Skeletal muscle satellite cell (primary cell): ENCODE results near the gene KCNE4. TPM values are rescaled to one million over a fixed set of nuclear protein-coding genes. Genes with fewer than 3 reads are reported as not detected.

Experiments used
- H3K27me3 ChIP-seq: 2 replicates; pipeline ENCODE4 v1.7.0; 2013; ENCODE audit warnings: low read length; ENCODE audit not compliant: control insufficient read depth, insufficient read depth
- H3K36me3 ChIP-seq: 2 replicates; pipeline ENCODE4 v1.7.0; 2013; ENCODE audit warnings: mild to moderate bottlenecking, control low read depth, low read length; ENCODE audit not compliant: insufficient read depth
- H3K4me1 ChIP-seq: 2 replicates; pipeline ENCODE4 v1.7.0; 2013; ENCODE audit warnings: low read length; ENCODE audit not compliant: control insufficient read depth, insufficient read depth
- H3K4me2 ChIP-seq: 2 replicates; pipeline ENCODE4 v1.7.0; 2013; ENCODE audit warnings: mild to moderate bottlenecking, low read length
- H3K4me3 ChIP-seq: 2 replicates; pipeline ENCODE4 v1.7.0; 2013; ENCODE audit warnings: low read length
- H3K9ac ChIP-seq: 2 replicates; pipeline ENCODE4 v1.7.0; 2013; ENCODE audit warnings: mild to moderate bottlenecking, low read depth, low read length, moderate library complexity
- H3K9me3 ChIP-seq: replicated peaks from 2 replicates; pipeline ENCODE4 v1.7.0; 2013; ENCODE audit warnings: mild to moderate bottlenecking, control low read depth, low read length
- total RNA-seq: library from RNA; depleted of rRNA; stranded (reverse); fragments of >200 nt; gene quantifications from 2 replicates; pipeline ENCODE4 v1.2.3, GENCODE V29; 2012; rRNA removed

Gene KCNE4, protein sequence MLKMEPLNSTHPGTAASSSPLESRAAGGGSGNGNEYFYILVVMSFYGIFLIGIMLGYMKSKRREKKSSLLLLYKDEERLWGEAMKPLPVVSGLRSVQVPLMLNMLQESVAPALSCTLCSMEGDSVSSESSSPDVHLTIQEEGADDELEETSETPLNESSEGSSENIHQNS
- total RNA-seq: 2.6 and 3.8 TPM in 2 replicates

DNA sequence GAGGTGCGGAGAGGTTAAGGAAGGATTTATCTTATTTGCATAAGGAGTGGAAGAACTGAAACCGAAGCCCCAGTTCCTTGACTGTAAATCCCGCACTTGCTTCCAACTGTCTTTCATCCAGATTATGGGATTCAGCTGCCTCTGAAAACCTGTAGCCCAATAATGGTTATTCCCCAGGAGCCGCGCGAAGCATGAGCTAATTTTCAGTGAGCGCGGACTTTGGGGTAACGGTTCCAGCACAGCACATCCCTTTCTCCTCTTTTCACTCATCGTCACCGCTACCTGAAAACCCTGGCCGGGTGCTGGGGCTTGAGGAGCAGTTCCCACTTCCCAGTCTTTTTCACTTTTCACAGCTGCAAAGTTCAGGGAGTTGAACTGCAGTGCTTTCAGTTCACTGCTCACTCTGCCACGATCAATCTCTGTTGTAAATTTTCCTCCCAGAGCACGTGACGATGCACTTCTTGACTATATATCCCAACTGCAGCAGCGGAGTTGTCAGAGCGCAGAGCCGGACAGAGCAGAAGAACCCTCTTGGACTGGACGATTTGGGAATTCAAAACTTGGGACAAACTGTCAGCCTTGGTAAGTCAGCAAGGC is at the start of gene KCNE4:
TSS of gene KCNE4 (plus strand) at position 498 of the 597 bp plus-strand sequence. CDS start 641 bp downstream, outside the sequence.
- H3K4me2 ChIP-seq: peak within 1 kb of the TSS; percentile 87
- peak within 1 kb of the TSS; percentile 73 for H3K9ac ChIP-seq

GRCh38 chr2:223003191-223003590 is 48.8 kb upstream of the KCNE4 start:
- Histone ChIP-seq H3K36me3 (no peaks in the 10 kb centered on the region), H3K4me2 (no peak overlapping the region), H3K9ac (no peak overlapping the region), H3K9me3 (no peaks in the 10 kb centered on the region), H3K4me3 (no peak overlapping the region), H3K27me3 (no peaks in the 10 kb centered on the region), H3K4me1 (peaks cover 12% of the 10 kb centered on the region)

More for the DNA sequence above, at the start of gene KCNE4:
- no peaks in the 10 kb centered on the region for H3K9me3 ChIP-seq
- H3K27me3 ChIP-seq: no peaks in the 10 kb centered on the region
- peaks cover 55% of the 10 kb centered on the region for H3K4me1 ChIP-seq
- H3K36me3 ChIP-seq: no peaks in the 10 kb centered on the region
- H3K4me3 ChIP-seq: peak within 1 kb of the TSS; percentile 69

DNA sequence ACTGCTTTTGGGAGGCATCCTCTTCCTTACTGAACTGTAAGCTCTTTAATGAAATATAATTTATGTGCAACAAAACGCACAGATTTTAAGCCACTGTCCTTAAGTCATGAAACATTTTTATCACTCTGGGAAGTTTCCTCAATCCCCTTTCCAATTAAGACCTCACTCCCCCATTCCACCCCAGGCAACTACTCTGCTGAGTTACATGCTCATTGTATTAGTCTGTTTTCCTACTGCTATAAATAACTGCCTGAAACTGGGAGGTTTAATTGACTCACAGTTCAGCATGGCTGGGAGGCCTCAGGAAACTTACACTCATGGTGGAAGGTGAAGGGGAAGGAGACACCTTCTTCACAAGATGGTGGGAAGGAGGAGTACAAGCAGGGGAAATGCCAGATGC is 46.5 kb upstream of the KCNE4 start:
- peaks cover 18% of the 10 kb centered on the region for H3K4me1 ChIP-seq

GRCh38 chr2:223007531-223007930 is 44.5 kb upstream of the KCNE4 start:
- no peaks in the 10 kb centered on the region for H3K27me3 ChIP-seq
- H3K36me3 ChIP-seq: no peaks in the 10 kb centered on the region
- peaks cover 28% of the 10 kb centered on the region for H3K4me1 ChIP-seq
- no peak overlapping the region for H3K4me2 ChIP-seq
- H3K9me3 ChIP-seq: no peaks in the 10 kb centered on the region
- H3K4me3 ChIP-seq: no peak overlapping the region
- no peak overlapping the region for H3K9ac ChIP-seq

More for the DNA sequence above, 46.5 kb upstream of the KCNE4 start:
- no peaks in the 10 kb centered on the region for H3K27me3 ChIP-seq
- H3K4me3 ChIP-seq: no peak overlapping the region
- no peak overlapping the region for H3K4me2 ChIP-seq
- no peak overlapping the region for H3K9ac ChIP-seq
- H3K9me3 ChIP-seq: no peaks in the 10 kb centered on the region
- H3K36me3 ChIP-seq: no peaks in the 10 kb centered on the region

DNA sequence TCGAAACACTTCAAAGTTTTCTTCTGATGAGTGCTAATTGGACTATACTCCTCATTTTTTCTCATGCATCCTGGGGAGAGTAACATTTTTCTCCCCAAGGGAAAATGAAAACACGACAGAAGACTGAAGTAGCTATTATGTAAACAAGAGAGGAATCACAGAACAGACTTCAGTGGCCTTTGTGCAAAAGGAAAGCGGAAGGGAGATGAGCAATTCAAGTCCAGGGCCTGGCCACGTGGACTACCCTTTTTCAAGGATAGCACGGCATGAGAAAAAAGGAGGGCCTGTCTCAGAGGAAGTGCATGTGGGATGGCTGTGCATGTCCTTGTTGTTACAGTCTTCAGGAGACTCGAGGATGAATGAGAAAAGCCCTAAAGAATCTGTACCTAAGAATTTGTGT is 43.8 kb upstream of the KCNE4 start:
- Histone ChIP-seq H3K27me3 (no peaks in the 10 kb centered on the region), H3K4me1 (peaks cover 28% of the 10 kb centered on the region), H3K9me3 (no peaks in the 10 kb centered on the region), H3K4me3 (no peak overlapping the region), H3K36me3 (no peaks in the 10 kb centered on the region), H3K9ac (no peak overlapping the region), H3K4me2 (no peak overlapping the region)

DNA sequence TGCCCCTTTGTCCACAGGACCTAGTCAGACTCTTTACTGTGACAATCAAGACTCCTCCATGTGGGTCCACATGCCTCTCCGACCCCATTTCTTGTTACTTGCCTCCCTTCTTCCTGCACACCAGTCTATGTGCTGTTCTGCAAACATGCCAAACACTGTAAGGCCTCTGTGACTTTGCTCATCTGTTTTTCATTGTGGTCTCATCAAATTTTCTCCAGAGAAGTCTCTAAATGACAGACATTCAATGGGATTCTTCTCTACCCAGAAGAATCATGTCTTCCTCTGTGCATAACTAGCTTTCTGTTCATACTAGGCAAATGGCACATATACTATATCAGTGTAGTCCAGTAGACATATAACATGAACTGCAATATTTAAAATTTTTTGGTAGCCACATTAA is 43.0 kb upstream of the KCNE4 start:
- Histone ChIP-seq H3K4me1 (peaks cover 28% of the 10 kb centered on the region), H3K4me2 (no peak overlapping the region), H3K36me3 (no peaks in the 10 kb centered on the region), H3K27me3 (no peaks in the 10 kb centered on the region), H3K9ac (no peak overlapping the region), H3K9me3 (no peaks in the 10 kb centered on the region), H3K4me3 (no peak overlapping the region)

- no peaks in the 10 kb centered on the region for H3K36me3 ChIP-seq
- H3K9me3 ChIP-seq: no peaks in the 10 kb centered on the region
- no peak overlapping the region for H3K4me3 ChIP-seq
- peak overlapping the region; percentile 44 for H3K9ac ChIP-seq
- peak overlapping the region; percentile 17 for H3K4me2 ChIP-seq
- no peaks in the 10 kb centered on the region for H3K27me3 ChIP-seq
- H3K4me1 ChIP-seq: peaks cover 28% of the 10 kb centered on the region
Measured at GRCh38 chr2:223010641-223011040, 41.3 kb upstream of the KCNE4 start.

GRCh38 chr2:223012291-223012690 is 39.7 kb upstream of the KCNE4 start:
- peaks cover 24% of the 10 kb centered on the region for H3K4me1 ChIP-seq

GRCh38 chr2:223019390-223019930 is 32.5 kb upstream of the KCNE4 start:
- Histone ChIP-seq H3K4me3 (no peak overlapping the region), H3K27me3 (no peaks in the 10 kb centered on the region), H3K4me1 (no peaks in the 10 kb centered on the region), H3K9ac (no peak overlapping the region), H3K9me3 (no peaks in the 10 kb centered on the region), H3K4me2 (no peak overlapping the region), H3K36me3 (no peaks in the 10 kb centered on the region)

More at GRCh38 chr2:223012291-223012690, 39.7 kb upstream of the KCNE4 start:
- Histone ChIP-seq H3K36me3 (no peaks in the 10 kb centered on the region), H3K4me2 (no peak overlapping the region), H3K27me3 (no peaks in the 10 kb centered on the region), H3K9ac (no peak overlapping the region), H3K4me3 (no peak overlapping the region), H3K9me3 (no peaks in the 10 kb centered on the region)

GRCh38 chr2:223019987-223020717 is 31.8 kb upstream of the KCNE4 start:
- H3K9me3 ChIP-seq: no peaks in the 10 kb centered on the region
- no peak overlapping the region for H3K4me2 ChIP-seq
- H3K9ac ChIP-seq: no peak overlapping the region
- H3K36me3 ChIP-seq: no peaks in the 10 kb centered on the region
- no peaks in the 10 kb centered on the region for H3K27me3 ChIP-seq
- H3K4me3 ChIP-seq: no peak overlapping the region
- no peaks in the 10 kb centered on the region for H3K4me1 ChIP-seq

DNA sequence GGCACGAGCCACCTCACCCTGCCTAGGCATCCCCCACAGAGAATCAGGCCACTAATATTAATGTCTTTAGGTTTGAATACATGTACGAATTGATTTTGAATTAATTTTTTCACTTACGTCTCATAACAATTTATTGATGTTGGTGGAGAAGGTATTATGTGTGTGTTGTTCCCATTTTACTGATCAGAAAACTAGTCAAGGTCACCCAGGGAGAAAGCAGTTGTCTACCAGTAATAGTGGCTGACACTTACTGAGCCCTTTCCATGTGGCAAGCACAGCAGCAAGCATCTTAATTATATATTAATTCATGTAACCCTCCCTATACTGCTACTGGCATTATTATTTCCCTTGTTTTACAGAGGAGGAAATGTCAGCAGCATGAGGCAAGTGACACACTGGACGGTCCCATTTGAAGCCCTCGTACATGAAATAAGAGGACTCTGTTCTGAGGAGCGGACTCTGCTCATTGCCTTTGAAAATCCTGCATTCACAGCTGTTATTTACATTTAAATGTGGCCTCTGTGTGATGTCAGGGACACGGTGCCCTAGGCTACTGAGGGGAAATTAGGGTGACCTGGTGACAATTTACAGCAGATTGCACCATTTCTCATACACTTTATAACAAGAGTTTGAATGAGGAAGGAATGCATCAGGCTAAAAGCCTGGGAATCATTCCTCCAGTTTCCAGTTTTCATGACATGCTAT is 30.9 kb upstream of the KCNE4 start:
- Histone ChIP-seq H3K36me3 (no peaks in the 10 kb centered on the region), H3K4me2 (no peak overlapping the region), H3K9ac (no peak overlapping the region), H3K4me3 (no peak overlapping the region), H3K27me3 (no peaks in the 10 kb centered on the region), H3K9me3 (no peaks in the 10 kb centered on the region), H3K4me1 (peaks cover under 1% of the 10 kb centered on the region)
